GM23338 (cell line): ENCODE results near the gene KIF20B. TPM values are rescaled to one million over a fixed set of nuclear protein-coding genes. Genes with fewer than 3 reads are reported as not detected.

Source experiments
- ATAC-seq: fragments of 200-7000 bp; cut with Tn5 transposase; 3 replicates; pipeline ENCODE4 v1.9.1; 2020
- DNase-seq: peaks from one replicate; pipeline ENCODE4 v3.0.0-alpha.2; 2015; ENCODE audit warnings: low spot score
- H2AFZ ChIP-seq: fragments of 200-600 bp; sonication (generic); 2 replicates; pipeline ENCODE4 v1.8.0; 2016; ENCODE audit warnings: antibody characterized with exemption, mild to moderate bottlenecking, moderate library complexity
- H3F3A ChIP-seq: fragments of 200-600 bp; sonication (generic); replicated peaks from 2 replicates; pipeline ENCODE4 v1.8.0; 2017; ENCODE audit warnings: antibody characterized with exemption, mixed run types, low read depth
- H3K27ac ChIP-seq: fragments of 200-600 bp; sonication (generic); 2 replicates; pipeline ENCODE4 v1.6.1; 2016; ENCODE audit warnings: low read depth
- H3K27me3 ChIP-seq: fragments of 200-600 bp; sonication (generic); 2 replicates; pipeline ENCODE4 v1.8.0; 2016; ENCODE audit warnings: mild to moderate bottlenecking, mixed run types, moderate library complexity; ENCODE audit not compliant: insufficient read depth
- H3K36me3 ChIP-seq: fragments of 200-600 bp; sonication (generic); 2 replicates; pipeline ENCODE4 v1.8.0; 2016; ENCODE audit warnings: mild to moderate bottlenecking; ENCODE audit not compliant: insufficient read depth
- H3K4me1 ChIP-seq: fragments of 200-600 bp; sonication (generic); 2 replicates; pipeline ENCODE4 v1.8.0; 2016; ENCODE audit warnings: mild to moderate bottlenecking, moderate library complexity; ENCODE audit not compliant: insufficient read depth
- H3K4me2 ChIP-seq: fragments of 200-600 bp; sonication (generic); 2 replicates; pipeline ENCODE4 v1.7.1; 2017; ENCODE audit warnings: mixed run types
- H3K4me3 ChIP-seq: fragments of 200-600 bp; sonication (generic); 2 replicates; pipeline ENCODE4 v1.6.1; 2016; ENCODE audit warnings: mixed run types
- H3K79me2 ChIP-seq: fragments of 200-600 bp; sonication (generic); replicated peaks from 2 replicates; pipeline ENCODE4 v1.8.0; 2017; ENCODE audit warnings: mild to moderate bottlenecking; ENCODE audit not compliant: insufficient read depth
- H3K9me2 ChIP-seq: fragments of 200-600 bp; sonication (generic); 2 replicates; pipeline ENCODE4 v1.8.0; 2017; ENCODE audit not compliant: insufficient read depth
- H4K20me1 ChIP-seq: fragments of 200-600 bp; sonication (generic); replicated peaks from 2 replicates; pipeline ENCODE4 v1.8.0; 2017; ENCODE audit warnings: mild to moderate bottlenecking; ENCODE audit not compliant: insufficient read depth
- H3K27ac Mint-ChIP-seq: 2 replicates; pipeline ENCODE4 v1.8.0; 2020; ENCODE audit warnings: inconsistent platforms, mild to moderate bottlenecking, moderate library complexity, mixed read lengths
- H3K27me3 Mint-ChIP-seq: 3 replicates; pipeline ENCODE4 v1.8.0; 2022; ENCODE audit warnings: low read depth, mild to moderate bottlenecking, moderate library complexity, mixed read lengths, inconsistent platforms; ENCODE audit not compliant: insufficient read depth, poor library complexity
- H3K36me3 Mint-ChIP-seq: 3 replicates; pipeline ENCODE4 v1.8.0; 2021; ENCODE audit warnings: low read depth, mild to moderate bottlenecking, inconsistent platforms, moderate library complexity, mixed read lengths
- H3K4me1 Mint-ChIP-seq: 3 replicates; pipeline ENCODE4 v1.8.0; 2020; ENCODE audit warnings: mild to moderate bottlenecking, inconsistent platforms, mixed read lengths
- H3K4me3 Mint-ChIP-seq: 3 replicates; pipeline ENCODE4 v1.8.0; 2021; ENCODE audit warnings: moderate library complexity, mild to moderate bottlenecking, inconsistent platforms, mixed read lengths
- H3K9me3 Mint-ChIP-seq: 3 replicates; pipeline ENCODE4 v1.8.0; 2020; ENCODE audit warnings: moderate library complexity, mild to moderate bottlenecking, inconsistent platforms, mixed read lengths
- CREB1 ChIP-seq: fragments of 250-450 bp; sonication (Bioruptor Pico); IDR thresholded peaks from 2 replicates; pipeline ENCODE4 v1.5.0; 2020; ENCODE audit warnings: low read depth, mild to moderate bottlenecking, moderate library complexity
- CTCF ChIP-seq, 2 experiments: fragments of 200-600 bp in 1 of 2; sonication (generic) in 1 of 2; conservative IDR thresholded peaks; 2 replicates each; pipeline versions ENCODE4 v1.5.1 to v1.6.1; 2016 to 2017; ENCODE audit warnings: antibody characterized with exemption in 2 of 2, low read depth in 2 of 2, mild to moderate bottlenecking in 2 of 2, moderate library complexity in 1 of 2
- EZH2 ChIP-seq: fragments of 200-600 bp; sonication (generic); IDR thresholded peaks from one replicate; pipeline ENCODE4 v1.8.0; 2017; ENCODE audit warnings: antibody characterized with exemption, mild to moderate bottlenecking, low read depth; ENCODE audit not compliant: unreplicated experiment
- EZH2phosphoT487 ChIP-seq: fragments of 200-600 bp; sonication (generic); IDR thresholded peaks from one replicate; pipeline ENCODE4 v1.8.1; 2018; ENCODE audit warnings: antibody characterized with exemption; ENCODE audit not compliant: unreplicated experiment
- JUNB ChIP-seq: IDR thresholded peaks from one replicate; pipeline ENCODE4 v1.6.1; 2016; ENCODE audit warnings: antibody characterized with exemption; ENCODE audit not compliant: unreplicated experiment
- NANOG ChIP-seq: IDR thresholded peaks from 2 replicates; pipeline ENCODE4 v1.6.1; 2016; ENCODE audit warnings: antibody characterized with exemption, borderline replicate concordance
- POLR2AphosphoS5 ChIP-seq: IDR thresholded peaks from 2 replicates; pipeline ENCODE4 v1.6.1; 2016; ENCODE audit warnings: antibody characterized with exemption, low read depth
- REST ChIP-seq: IDR thresholded peaks from one replicate; pipeline ENCODE4 v1.6.1; 2018; ENCODE audit warnings: antibody characterized with exemption; ENCODE audit not compliant: unreplicated experiment
- STAT1 ChIP-seq: IDR thresholded peaks from one replicate; pipeline ENCODE4 v1.6.1; 2016; ENCODE audit warnings: antibody characterized with exemption; ENCODE audit not compliant: unreplicated experiment
- ZNF114 ChIP-seq: fragments of 250-450 bp; sonication (Bioruptor Pico); IDR thresholded peaks from 2 replicates; pipeline ENCODE4 v1.5.0; 2020; ENCODE audit warnings: mild to moderate bottlenecking, moderate library complexity
- ZNF331 ChIP-seq: fragments of 250-450 bp; sonication (Bioruptor Pico); IDR thresholded peaks from 2 replicates; pipeline ENCODE4 v1.5.0; 2020; ENCODE audit warnings: low read depth, mild to moderate bottlenecking, moderate library complexity
- polyA plus RNA-seq: library from polyadenylated mRNA; unstranded; fragments of >200 nt; fragmentation: Nextera tagmentation; extraction: Ambion mirVana; gene quantifications from 2 replicates; pipeline ENCODE4 v1.2.1, GENCODE V29; 2016
- total RNA-seq: library from RNA; depleted of rRNA; stranded (reverse); fragments of >200 nt; shearing (Covaris generic); gene quantifications from 2 replicates; pipeline ENCODE4 v1.2.3, GENCODE V29; 2014
- TF ChIP-seq, protein P1 (sequence below): fragments of 250-450 bp; sonication (Bioruptor Pico); IDR thresholded peaks from 2 replicates; pipeline ENCODE4 v1.5.0; 2020; ENCODE audit warnings: mild to moderate bottlenecking, moderate library complexity
- TF ChIP-seq, protein P2 (sequence below): IDR thresholded peaks from 2 replicates; pipeline ENCODE4 v1.6.1; 2016; ENCODE audit warnings: antibody characterized with exemption

Gene KIF20B
- total and polyA plus RNA-seq, 2 experiments from 2014 or later, result 42.7 to 111 TPM

- H3K4me2 ChIP-seq, result no peak overlapping the region
- H3K79me2 ChIP-seq, result no peaks in the 10 kb centered on the region
- H3F3A ChIP-seq, result no peaks in the 10 kb centered on the region
- no peak for TF ChIP-seq STAT1
- TF ChIP-seq CREB1 (CRISPR knock-in tag), result no peak
- TF ChIP-seq ZNF331 (CRISPR knock-in tag), result no peak
- TF ChIP-seq REST, result no peak
- TF ChIP-seq CTCF (conservative IDR thresholded peaks at IDR 0.05; ENCODE audit: low read depth in 2 of 2), result no peak
- no peak for TF ChIP-seq NANOG
- TF ChIP-seq EZH2, result no peak
- TF ChIP-seq EZH2phosphoT487, result no peak
- TF ChIP-seq, protein P1, sequence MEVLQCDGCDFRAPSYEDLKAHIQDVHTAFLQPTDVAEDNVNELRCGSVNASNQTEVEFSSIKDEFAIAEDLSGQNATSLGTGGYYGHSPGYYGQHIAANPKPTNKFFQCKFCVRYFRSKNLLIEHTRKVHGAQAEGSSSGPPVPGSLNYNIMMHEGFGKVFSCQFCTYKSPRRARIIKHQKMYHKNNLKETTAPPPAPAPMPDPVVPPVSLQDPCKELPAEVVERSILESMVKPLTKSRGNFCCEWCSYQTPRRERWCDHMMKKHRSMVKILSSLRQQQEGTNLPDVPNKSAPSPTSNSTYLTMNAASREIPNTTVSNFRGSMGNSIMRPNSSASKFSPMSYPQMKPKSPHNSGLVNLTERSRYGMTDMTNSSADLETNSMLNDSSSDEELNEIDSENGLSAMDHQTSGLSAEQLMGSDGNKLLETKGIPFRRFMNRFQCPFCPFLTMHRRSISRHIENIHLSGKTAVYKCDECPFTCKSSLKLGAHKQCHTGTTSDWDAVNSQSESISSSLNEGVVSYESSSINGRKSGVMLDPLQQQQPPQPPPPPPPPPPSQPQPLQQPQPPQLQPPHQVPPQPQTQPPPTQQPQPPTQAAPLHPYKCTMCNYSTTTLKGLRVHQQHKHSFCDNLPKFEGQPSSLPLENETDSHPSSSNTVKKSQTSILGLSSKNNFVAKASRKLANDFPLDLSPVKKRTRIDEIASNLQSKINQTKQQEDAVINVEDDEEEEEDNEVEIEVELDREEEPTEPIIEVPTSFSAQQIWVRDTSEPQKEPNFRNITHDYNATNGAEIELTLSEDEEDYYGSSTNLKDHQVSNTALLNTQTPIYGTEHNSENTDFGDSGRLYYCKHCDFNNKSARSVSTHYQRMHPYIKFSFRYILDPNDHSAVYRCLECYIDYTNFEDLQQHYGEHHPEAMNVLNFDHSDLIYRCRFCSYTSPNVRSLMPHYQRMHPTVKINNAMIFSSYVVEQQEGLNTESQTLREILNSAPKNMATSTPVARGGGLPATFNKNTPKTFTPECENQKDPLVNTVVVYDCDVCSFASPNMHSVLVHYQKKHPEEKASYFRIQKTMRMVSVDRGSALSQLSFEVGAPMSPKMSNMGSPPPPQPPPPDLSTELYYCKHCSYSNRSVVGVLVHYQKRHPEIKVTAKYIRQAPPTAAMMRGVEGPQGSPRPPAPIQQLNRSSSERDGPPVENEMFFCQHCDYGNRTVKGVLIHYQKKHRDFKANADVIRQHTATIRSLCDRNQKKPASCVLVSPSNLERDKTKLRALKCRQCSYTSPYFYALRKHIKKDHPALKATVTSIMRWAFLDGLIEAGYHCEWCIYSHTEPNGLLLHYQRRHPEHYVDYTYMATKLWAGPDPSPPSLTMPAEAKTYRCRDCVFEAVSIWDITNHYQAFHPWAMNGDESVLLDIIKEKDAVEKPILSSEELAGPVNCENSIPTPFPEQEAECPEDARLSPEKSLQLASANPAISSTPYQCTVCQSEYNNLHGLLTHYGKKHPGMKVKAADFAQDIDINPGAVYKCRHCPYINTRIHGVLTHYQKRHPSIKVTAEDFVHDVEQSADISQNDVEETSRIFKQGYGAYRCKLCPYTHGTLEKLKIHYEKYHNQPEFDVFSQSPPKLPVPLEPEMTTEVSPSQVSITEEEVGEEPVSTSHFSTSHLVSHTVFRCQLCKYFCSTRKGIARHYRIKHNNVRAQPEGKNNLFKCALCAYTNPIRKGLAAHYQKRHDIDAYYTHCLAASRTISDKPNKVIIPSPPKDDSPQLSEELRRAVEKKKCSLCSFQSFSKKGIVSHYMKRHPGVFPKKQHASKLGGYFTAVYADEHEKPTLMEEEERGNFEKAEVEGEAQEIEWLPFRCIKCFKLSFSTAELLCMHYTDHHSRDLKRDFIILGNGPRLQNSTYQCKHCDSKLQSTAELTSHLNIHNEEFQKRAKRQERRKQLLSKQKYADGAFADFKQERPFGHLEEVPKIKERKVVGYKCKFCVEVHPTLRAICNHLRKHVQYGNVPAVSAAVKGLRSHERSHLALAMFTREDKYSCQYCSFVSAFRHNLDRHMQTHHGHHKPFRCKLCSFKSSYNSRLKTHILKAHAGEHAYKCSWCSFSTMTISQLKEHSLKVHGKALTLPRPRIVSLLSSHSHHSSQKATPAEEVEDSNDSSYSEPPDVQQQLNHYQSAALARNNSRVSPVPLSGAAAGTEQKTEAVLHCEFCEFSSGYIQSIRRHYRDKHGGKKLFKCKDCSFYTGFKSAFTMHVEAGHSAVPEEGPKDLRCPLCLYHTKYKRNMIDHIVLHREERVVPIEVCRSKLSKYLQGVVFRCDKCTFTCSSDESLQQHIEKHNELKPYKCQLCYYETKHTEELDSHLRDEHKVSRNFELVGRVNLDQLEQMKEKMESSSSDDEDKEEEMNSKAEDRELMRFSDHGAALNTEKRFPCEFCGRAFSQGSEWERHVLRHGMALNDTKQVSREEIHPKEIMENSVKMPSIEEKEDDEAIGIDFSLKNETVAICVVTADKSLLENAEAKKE (CRISPR knock-in tag), result no peak
- no peak for TF ChIP-seq POLR2AphosphoS5
- no peak for TF ChIP-seq ZNF114 (CRISPR knock-in tag)
- TF ChIP-seq, protein P2, sequence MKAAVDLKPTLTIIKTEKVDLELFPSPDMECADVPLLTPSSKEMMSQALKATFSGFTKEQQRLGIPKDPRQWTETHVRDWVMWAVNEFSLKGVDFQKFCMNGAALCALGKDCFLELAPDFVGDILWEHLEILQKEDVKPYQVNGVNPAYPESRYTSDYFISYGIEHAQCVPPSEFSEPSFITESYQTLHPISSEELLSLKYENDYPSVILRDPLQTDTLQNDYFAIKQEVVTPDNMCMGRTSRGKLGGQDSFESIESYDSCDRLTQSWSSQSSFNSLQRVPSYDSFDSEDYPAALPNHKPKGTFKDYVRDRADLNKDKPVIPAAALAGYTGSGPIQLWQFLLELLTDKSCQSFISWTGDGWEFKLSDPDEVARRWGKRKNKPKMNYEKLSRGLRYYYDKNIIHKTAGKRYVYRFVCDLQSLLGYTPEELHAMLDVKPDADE, result no peak
- TF ChIP-seq JUNB, result no peak
- Mint-ChIP-seq H3K9me3 (no peaks in the 10 kb centered on the region), H3K27ac (no peak overlapping the region), H3K4me1 (no peaks in the 10 kb centered on the region), H3K4me3 (no peak overlapping the region), H3K36me3 (no peaks in the 10 kb centered on the region), H3K27me3 (peaks cover 1% of the 10 kb centered on the region)
- H3K36me3 ChIP-seq, result no peaks in the 10 kb centered on the region
- no peak overlapping the region for H3K27ac ChIP-seq
- no peaks in the 10 kb centered on the region for H3K4me1 ChIP-seq
- no peaks in the 10 kb centered on the region for H4K20me1 ChIP-seq
- H3K4me3 ChIP-seq, result no peak overlapping the region
- H2AFZ ChIP-seq, result peak overlapping the region; percentile 32; the same call in 1 of the 2 replicates
- DNase-seq (no peak), ATAC-seq (no peak)
- H3K27me3 ChIP-seq, result no peaks in the 10 kb centered on the region
- no peaks in the 10 kb centered on the region for H3K9me2 ChIP-seq
Observed at GRCh38 chr10:89810908-89811525, 109.6 kb downstream of the KIF20B start.
